IMR-90 (cell line): ENCODE results near the gene FADS1. TPM values are rescaled to one million over a fixed set of nuclear protein-coding genes. Genes with fewer than 3 reads are reported as not detected.

Source experiments
- ATAC-seq: fragments of 200-7000 bp; cut with Tn5 transposase; 2 replicates; pipeline ENCODE4 v1.9.1; 2020; ENCODE audit warnings: low read depth, mild to moderate bottlenecking, moderate library complexity
- BruUV-seq: library from RNA; stranded (reverse); fragments of 400-500 nt; replicated peaks from 2 replicates; lab custom pipeline; 2021; lab: Mats Ljungman, UMichigan
- CTCF ChIA-PET: fragments of 300-600 bp; formaldehyde crosslinking; extraction: SDS; loops from one replicate; lab custom pipeline; 2021; ENCODE audit warnings: antibody characterized with exemption; lab: Yijun Ruan, JAX
- POLR2A ChIA-PET: fragments of 300-600 bp; sonication (Branson Sonifier 250); formaldehyde crosslinking; loops from one replicate; lab custom pipeline; 2022; ENCODE audit warnings: antibody characterized with exemption; ENCODE audit not compliant: unreplicated experiment; lab: Charles Lee
- DNase-seq: peaks from one replicate; pipeline ENCODE4 v3.0.0; 2013
- H2AFZ ChIP-seq: replicated peaks from 2 replicates; pipeline ENCODE3; 2013; ENCODE audit warnings: low read length, mild to moderate bottlenecking; ENCODE audit not compliant: poor library complexity
- H2AK5ac ChIP-seq: 2 replicates; pipeline ENCODE4 v1.6.1; 2013; ENCODE audit warnings: low read depth, low read length, inconsistent platforms
- H2AK9ac ChIP-seq: replicated peaks from 2 replicates; pipeline ENCODE3; 2013; ENCODE audit warnings: mild to moderate bottlenecking, low read depth, low read length, moderate library complexity; ENCODE audit not compliant: poor library complexity
- H2BK120ac ChIP-seq: 2 replicates; pipeline ENCODE4 v1.6.1; 2013; ENCODE audit warnings: low read depth, low read length, inconsistent platforms
- H2BK15ac ChIP-seq: 3 replicates; pipeline ENCODE4 v1.6.1; 2013; ENCODE audit warnings: low read depth, low read length, inconsistent platforms
- H2BK20ac ChIP-seq: 2 replicates; pipeline ENCODE4 v1.6.1; 2013; ENCODE audit warnings: low read depth, mild to moderate bottlenecking, inconsistent platforms, low read length, moderate library complexity
- H2BK5ac ChIP-seq: 2 replicates; pipeline ENCODE4 v1.6.1; 2013; ENCODE audit warnings: mild to moderate bottlenecking, low read depth, low read length, inconsistent platforms; ENCODE audit not compliant: poor library complexity, severe bottlenecking
- H3K14ac ChIP-seq: replicated peaks from 2 replicates; pipeline ENCODE4 v1.6.1; 2013; ENCODE audit warnings: low read depth, low read length, inconsistent platforms
- H3K18ac ChIP-seq: 2 replicates; pipeline ENCODE4 v1.6.1; 2013; ENCODE audit warnings: low read depth, low read length, control low read depth
- H3K23ac ChIP-seq: 2 replicates; pipeline ENCODE4 v1.6.1; 2013; ENCODE audit warnings: low read depth, low read length, inconsistent platforms
- H3K27ac ChIP-seq: 2 replicates; pipeline ENCODE4 v1.5.1; 2013; ENCODE audit warnings: mild to moderate bottlenecking, control low read depth, low read length; ENCODE audit not compliant: insufficient read depth
- H3K27me3 ChIP-seq: 2 replicates; pipeline ENCODE4 v1.6.1; 2013; ENCODE audit warnings: low read length; ENCODE audit not compliant: control insufficient read depth, insufficient read depth
- H3K36me3 ChIP-seq: 2 replicates; pipeline ENCODE4 v1.6.1; 2013; ENCODE audit warnings: low read length, mixed read lengths; ENCODE audit not compliant: control insufficient read depth, insufficient read depth
- H3K4ac ChIP-seq: 2 replicates; pipeline ENCODE4 v1.6.1; 2013; ENCODE audit warnings: low read depth, low read length, inconsistent platforms
- H3K4me1 ChIP-seq: 2 replicates; pipeline ENCODE4 v1.6.1; 2013; ENCODE audit warnings: low read length, mixed read lengths; ENCODE audit not compliant: control insufficient read depth, insufficient read depth
- H3K4me2 ChIP-seq: 2 replicates; pipeline ENCODE4 v1.6.1; 2013; ENCODE audit warnings: low read depth, mild to moderate bottlenecking, control low read depth, low read length, moderate library complexity
- H3K4me3 ChIP-seq: 2 replicates; pipeline ENCODE4 v1.5.1; 2013; ENCODE audit warnings: low read depth, mild to moderate bottlenecking, control low read depth, low read length, moderate library complexity; ENCODE audit not compliant: insufficient read depth
- H3K56ac ChIP-seq: 2 replicates; pipeline ENCODE4 v1.6.1; 2013; ENCODE audit warnings: low read length, inconsistent platforms; ENCODE audit not compliant: insufficient read depth; ENCODE audit errors: extremely low read depth
- H3K79me1 ChIP-seq, 2 experiments: 2 replicates each; pipeline ENCODE4 v1.6.1; 2013; ENCODE audit warnings: low read length in 2 of 2, inconsistent platforms in 1 of 2, low read depth in 1 of 2
- H3K9ac ChIP-seq: 2 replicates; pipeline ENCODE4 v1.6.1; 2013; ENCODE audit warnings: low read depth, low read length, control low read depth
- H3K9me1 ChIP-seq: 2 replicates; pipeline ENCODE4 v1.6.1; 2013; ENCODE audit warnings: low read length, inconsistent platforms; ENCODE audit not compliant: insufficient read depth
- H3K9me3 ChIP-seq: 2 replicates; pipeline ENCODE4 v1.6.1; 2013; ENCODE audit warnings: low read length; ENCODE audit not compliant: control insufficient read depth, insufficient read depth
- H4K20me1 ChIP-seq: 2 replicates; pipeline ENCODE4 v1.6.1; 2013; ENCODE audit warnings: low read length, inconsistent platforms; ENCODE audit not compliant: insufficient read depth
- H4K5ac ChIP-seq: 2 replicates; pipeline ENCODE4 v1.6.1; 2013; ENCODE audit warnings: mild to moderate bottlenecking, low read depth, low read length, control low read depth
- H4K8ac ChIP-seq, 2 experiments: 2 replicates each; pipeline ENCODE4 v1.6.1; 2013; ENCODE audit warnings: low read depth in 2 of 2, low read length in 2 of 2, control low read depth in 1 of 2, inconsistent platforms in 1 of 2
- H4K91ac ChIP-seq: 2 replicates; pipeline ENCODE4 v1.6.1; 2013; ENCODE audit warnings: low read depth, low read length, inconsistent platforms; ENCODE audit not compliant: insufficient read depth
- BHLHE40 ChIP-seq: fragments of 150-350 bp; IDR thresholded peaks from 2 replicates; pipeline ENCODE4 v1.6.1; 2016; ENCODE audit warnings: mild to moderate bottlenecking, low read depth, low read length
- MAFK ChIP-seq: IDR thresholded peaks from 2 replicates; pipeline ENCODE4 v1.6.1; 2012; ENCODE audit warnings: low read depth, low read length, improper control_type of control experiment
- MAZ ChIP-seq: IDR thresholded peaks from 2 replicates; pipeline ENCODE4 v1.6.1; 2012; ENCODE audit warnings: low read depth, mild to moderate bottlenecking, low read length, improper control_type of control experiment, moderate library complexity, borderline replicate concordance
- MXI1 ChIP-seq: IDR thresholded peaks from 2 replicates; pipeline ENCODE4 v1.6.1; 2012; ENCODE audit warnings: low read depth, mild to moderate bottlenecking, low read length, moderate library complexity, borderline replicate concordance
- NFE2L2 ChIP-seq: fragments of 150-350 bp; IDR thresholded peaks from 2 replicates; pipeline ENCODE4 v1.6.1; 2016; ENCODE audit warnings: low read depth, mild to moderate bottlenecking, low read length
- POLR2A ChIP-seq: IDR thresholded peaks from 2 replicates; pipeline ENCODE4 v1.6.1; 2012; ENCODE audit warnings: mild to moderate bottlenecking, low read depth, low read length
- RAD21 ChIP-seq: IDR thresholded peaks from 2 replicates; pipeline ENCODE4 v1.6.1; 2012; ENCODE audit warnings: low read length, improper control_type of control experiment
- SMC3 ChIP-seq: fragments of 150-350 bp; IDR thresholded peaks from 2 replicates; pipeline ENCODE4 v1.6.1; 2016; ENCODE audit warnings: low read depth, mild to moderate bottlenecking, antibody characterized with exemption, low read length, moderate library complexity
- USF2 ChIP-seq: fragments of 150-350 bp; IDR thresholded peaks from 2 replicates; pipeline ENCODE4 v1.6.1; 2017; ENCODE audit warnings: mild to moderate bottlenecking, antibody characterized with exemption, low read length, low read depth
- WGBS, 2 experiments: methylation state at CpG; one replicate each; pipeline versions ENCODE4 v1.1.5 to v1.1.7; 2013; ENCODE audit warnings: missing lambda C conversion rate in 2 of 2; ENCODE audit not compliant: insufficient read length in 1 of 2; ENCODE audit errors: extremely low coverage in 2 of 2; 5-methylcytosine and 5-hydroxymethylcytosine counted together
- dilution Hi-C: fragments of 300-500 bp; cut with HindIII; formaldehyde crosslinking; loops from one replicate; pipeline ENCODE4 v1.14.3; 2018; ENCODE audit warnings: low sequenced_read_pairs; ENCODE audit not compliant: unreplicated experiment
- in situ Hi-C: fragments of 300-500 bp; cut with MboI; formaldehyde crosslinking; loops from 3 replicates; pipeline ENCODE4 v1.14.3; 2019; ENCODE audit warnings: low sequenced_read_pairs, inconsistent platforms, mixed read lengths
- intact Hi-C: fragments of 100-400 bp; cut with micrococcal nuclease; formaldehyde crosslinking; loops from 2 replicates; pipeline ENCODE4 v1.10.0; 2022
- polyA plus RNA-seq, 3 experiments: library from polyadenylated mRNA; depleted of rRNA; stranded (reverse); fragments of >200 nt; gene quantifications; 2 replicates each; pipeline ENCODE4 v1.2.3, GENCODE V29; 2012; ENCODE audit warnings: low replicate concordance in 1 of 3
- total RNA-seq: library from RNA; depleted of rRNA; stranded (reverse); fragments of >200 nt; gene quantifications from 2 replicates; pipeline ENCODE4 v1.2.3, GENCODE V29; 2012
- TF ChIP-seq, protein P1 (sequence below): conservative IDR thresholded peaks from 2 replicates; pipeline ENCODE4 v1.5.1; 2012; ENCODE audit warnings: mild to moderate bottlenecking, low read depth, low read length, improper control_type of control experiment
- TF ChIP-seq, protein P2 (sequence below): fragments of 150-350 bp; IDR thresholded peaks from 2 replicates; pipeline ENCODE4 v1.6.1; 2016; ENCODE audit warnings: low read depth, mild to moderate bottlenecking, low read length, moderate library complexity, borderline replicate concordance

Gene FADS1
- total and polyA plus RNA-seq, 2 of the 4 experiments (the other 2 are of a cell fraction) = 16.3 to 18.4 TPM

- dilution Hi-C loops (no loop called here), in situ Hi-C loops (no loop called here), intact Hi-C loops (no loop called here)
- H4K20me1 ChIP-seq = no peaks in the 10 kb centered on the region
- H2AK9ac ChIP-seq = no peak overlapping the region
- H4K91ac ChIP-seq = no peak overlapping the region
- WGBS, 2 experiments = 75% methylated on average over 4 of the region's 26 CpGs; no CpG with 5 or more reads in 1 of the 2 experiments
- H3K23ac ChIP-seq = no peak overlapping the region
- H3K18ac ChIP-seq = no peak overlapping the region
- H3K27me3 ChIP-seq = no peaks in the 10 kb centered on the region; the same call in 1 of the 2 replicates
- ChIA-PET CTCF (interaction anchor here (1.0 kb wide), 1 partner anchor 18 kb away, joined by 3 read pairs; no protein-coding TSS in a partner anchor), POLR2A (no interaction called here)
- H3K4me1 ChIP-seq = peaks cover 10% of the 10 kb centered on the region
- no peaks in the 10 kb centered on the region for H3K36me3 ChIP-seq
- H2BK15ac ChIP-seq = no peak overlapping the region
- no peak overlapping the region for H3K4me3 ChIP-seq
- H2BK20ac ChIP-seq = no peak overlapping the region
- no peak overlapping the region for H3K4ac ChIP-seq
- H4K8ac ChIP-seq = peak overlapping the region in 1 of 2 experiments; percentile 31; a peak in 2 of 4 replicates
- no peak overlapping the region for H2BK5ac ChIP-seq
- H2AFZ ChIP-seq = peak overlapping the region; percentile 3
- DNase-seq (no peak), ATAC-seq (no peak)
- H2AK5ac ChIP-seq = no peak overlapping the region
- no peak overlapping the region for H3K4me2 ChIP-seq
- H3K27ac ChIP-seq = no peak overlapping the region
- H3K14ac ChIP-seq = no peak overlapping the region
- H3K9ac ChIP-seq = no peak overlapping the region
- TF ChIP-seq, protein P1, sequence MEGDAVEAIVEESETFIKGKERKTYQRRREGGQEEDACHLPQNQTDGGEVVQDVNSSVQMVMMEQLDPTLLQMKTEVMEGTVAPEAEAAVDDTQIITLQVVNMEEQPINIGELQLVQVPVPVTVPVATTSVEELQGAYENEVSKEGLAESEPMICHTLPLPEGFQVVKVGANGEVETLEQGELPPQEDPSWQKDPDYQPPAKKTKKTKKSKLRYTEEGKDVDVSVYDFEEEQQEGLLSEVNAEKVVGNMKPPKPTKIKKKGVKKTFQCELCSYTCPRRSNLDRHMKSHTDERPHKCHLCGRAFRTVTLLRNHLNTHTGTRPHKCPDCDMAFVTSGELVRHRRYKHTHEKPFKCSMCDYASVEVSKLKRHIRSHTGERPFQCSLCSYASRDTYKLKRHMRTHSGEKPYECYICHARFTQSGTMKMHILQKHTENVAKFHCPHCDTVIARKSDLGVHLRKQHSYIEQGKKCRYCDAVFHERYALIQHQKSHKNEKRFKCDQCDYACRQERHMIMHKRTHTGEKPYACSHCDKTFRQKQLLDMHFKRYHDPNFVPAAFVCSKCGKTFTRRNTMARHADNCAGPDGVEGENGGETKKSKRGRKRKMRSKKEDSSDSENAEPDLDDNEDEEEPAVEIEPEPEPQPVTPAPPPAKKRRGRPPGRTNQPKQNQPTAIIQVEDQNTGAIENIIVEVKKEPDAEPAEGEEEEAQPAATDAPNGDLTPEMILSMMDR = no peak
- TF ChIP-seq USF2 (no peak), BHLHE40 (no peak), POLR2A (no peak), MAFK (no peak), SMC3 (no peak), RAD21 (no peak), MAZ (no peak), MXI1 (no peak), NFE2L2 (no peak)
- TF ChIP-seq, protein P2, sequence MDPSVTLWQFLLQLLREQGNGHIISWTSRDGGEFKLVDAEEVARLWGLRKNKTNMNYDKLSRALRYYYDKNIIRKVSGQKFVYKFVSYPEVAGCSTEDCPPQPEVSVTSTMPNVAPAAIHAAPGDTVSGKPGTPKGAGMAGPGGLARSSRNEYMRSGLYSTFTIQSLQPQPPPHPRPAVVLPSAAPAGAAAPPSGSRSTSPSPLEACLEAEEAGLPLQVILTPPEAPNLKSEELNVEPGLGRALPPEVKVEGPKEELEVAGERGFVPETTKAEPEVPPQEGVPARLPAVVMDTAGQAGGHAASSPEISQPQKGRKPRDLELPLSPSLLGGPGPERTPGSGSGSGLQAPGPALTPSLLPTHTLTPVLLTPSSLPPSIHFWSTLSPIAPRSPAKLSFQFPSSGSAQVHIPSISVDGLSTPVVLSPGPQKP = no peak
- no peak overlapping the region for H2BK120ac ChIP-seq
- H3K79me1 ChIP-seq = no peaks in the 10 kb centered on the region; a peak in 1 of 4 replicates
- H3K9me1 ChIP-seq = no peaks in the 10 kb centered on the region
- H3K56ac ChIP-seq = no peak overlapping the region
- BruUV-seq = no TSS peak
- H4K5ac ChIP-seq = no peak overlapping the region
- no peaks in the 10 kb centered on the region for H3K9me3 ChIP-seq
Measured at GRCh38 chr11:61765550-61766253, 51.1 kb downstream of the FADS1 start.
